C4-2B (cell line): ENCODE results near the gene CUX1.

Experiments used
- H3K27ac ChIP-seq: fragments of 450-650 bp; 2 replicates; pipeline ENCODE4 v1.5.1; 2017
- ZFX ChIP-seq: fragments of 450-650 bp; IDR thresholded peaks from 2 replicates; pipeline ENCODE4 v1.6.1; 2017
- TF ChIP-seq, protein P1 (sequence below): fragments of 450-650 bp; conservative IDR thresholded peaks from 2 replicates; pipeline ENCODE4 v1.5.1; 2017; ENCODE audit warnings: mild to moderate bottlenecking

The CUX1 gene

DNA sequence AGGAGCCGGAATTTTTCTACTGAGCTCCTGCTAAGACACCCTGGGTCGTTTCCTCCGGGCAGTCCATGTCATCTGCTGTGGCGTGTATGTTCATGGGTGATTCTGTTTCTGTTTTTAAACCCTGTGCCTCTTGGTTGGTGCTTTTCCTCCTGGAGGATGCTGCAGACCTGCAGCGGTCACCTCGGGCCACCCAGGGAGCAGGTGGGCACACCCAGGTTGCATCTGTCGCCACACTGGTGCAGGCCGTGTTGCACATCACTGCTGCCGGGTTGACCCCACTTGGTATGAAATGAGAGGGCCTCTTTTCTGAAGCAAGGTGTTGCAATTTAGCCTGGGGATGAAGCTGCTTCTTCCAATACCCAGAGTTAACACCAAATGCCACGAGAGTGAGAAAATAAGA, 127.2 kb downstream of the CUX1 start:
- no peak for TF ChIP-seq ZFX
- TF ChIP-seq, protein P1, sequence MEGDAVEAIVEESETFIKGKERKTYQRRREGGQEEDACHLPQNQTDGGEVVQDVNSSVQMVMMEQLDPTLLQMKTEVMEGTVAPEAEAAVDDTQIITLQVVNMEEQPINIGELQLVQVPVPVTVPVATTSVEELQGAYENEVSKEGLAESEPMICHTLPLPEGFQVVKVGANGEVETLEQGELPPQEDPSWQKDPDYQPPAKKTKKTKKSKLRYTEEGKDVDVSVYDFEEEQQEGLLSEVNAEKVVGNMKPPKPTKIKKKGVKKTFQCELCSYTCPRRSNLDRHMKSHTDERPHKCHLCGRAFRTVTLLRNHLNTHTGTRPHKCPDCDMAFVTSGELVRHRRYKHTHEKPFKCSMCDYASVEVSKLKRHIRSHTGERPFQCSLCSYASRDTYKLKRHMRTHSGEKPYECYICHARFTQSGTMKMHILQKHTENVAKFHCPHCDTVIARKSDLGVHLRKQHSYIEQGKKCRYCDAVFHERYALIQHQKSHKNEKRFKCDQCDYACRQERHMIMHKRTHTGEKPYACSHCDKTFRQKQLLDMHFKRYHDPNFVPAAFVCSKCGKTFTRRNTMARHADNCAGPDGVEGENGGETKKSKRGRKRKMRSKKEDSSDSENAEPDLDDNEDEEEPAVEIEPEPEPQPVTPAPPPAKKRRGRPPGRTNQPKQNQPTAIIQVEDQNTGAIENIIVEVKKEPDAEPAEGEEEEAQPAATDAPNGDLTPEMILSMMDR: no peak

DNA sequence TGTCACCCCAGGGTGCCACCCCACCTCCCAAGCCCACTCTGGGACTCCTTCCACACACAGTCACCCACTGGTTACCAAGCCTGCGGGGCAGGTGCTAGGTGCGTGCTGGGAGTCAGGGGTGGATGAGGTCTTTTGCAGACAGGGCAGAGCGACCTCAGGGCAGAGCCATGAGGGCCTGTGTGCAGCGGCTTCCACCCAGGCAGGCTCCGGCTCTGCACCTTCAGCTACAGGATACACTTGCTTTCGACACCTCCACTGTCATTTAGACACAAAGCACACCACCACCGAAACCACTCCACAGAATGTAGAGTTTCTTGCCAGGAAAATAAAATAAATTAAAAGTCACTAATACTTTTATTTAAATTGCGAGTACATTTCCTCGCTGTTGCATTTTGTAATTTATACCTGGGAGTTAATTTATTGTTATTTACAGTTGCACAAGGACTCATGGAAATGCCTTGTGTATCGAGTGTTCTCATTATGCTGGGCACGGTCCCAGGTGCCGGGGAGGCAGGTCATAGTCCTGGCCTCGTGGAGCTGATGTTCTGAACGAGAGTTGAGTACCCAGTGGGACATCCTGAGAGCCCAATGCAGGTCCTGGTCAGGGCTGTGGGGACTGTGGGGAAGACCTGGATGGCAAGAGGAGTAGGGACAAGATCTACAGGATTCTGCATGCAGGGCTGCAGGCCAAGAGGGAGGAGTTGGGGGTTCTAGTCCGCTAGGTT, 127.8 kb downstream of the CUX1 start:
- no peak overlapping the region for H3K27ac ChIP-seq
- TF ChIP-seq ZFX: no peak
- TF ChIP-seq, protein P1: no peak

More for the DNA sequence above, 127.2 kb downstream of the CUX1 start:
- H3K27ac ChIP-seq: no peak overlapping the region

DNA sequence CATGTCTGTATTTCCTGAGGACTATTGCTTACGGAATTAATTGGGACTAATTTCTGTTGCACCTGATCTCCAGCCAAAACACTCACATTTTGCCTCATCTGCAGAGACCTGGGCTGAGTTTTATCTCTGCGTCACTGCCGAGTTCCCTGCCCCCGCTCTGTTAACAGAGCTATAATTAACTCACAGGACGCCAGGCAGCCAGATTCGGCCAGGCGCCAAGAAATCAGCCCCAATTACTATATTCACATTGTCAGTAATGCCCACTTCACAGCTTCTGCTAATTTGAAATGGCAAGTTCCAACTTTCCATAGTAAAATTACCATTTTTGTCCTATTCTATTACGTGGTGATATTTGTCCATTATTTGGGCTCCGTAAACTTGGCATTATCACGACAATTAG, 130.5 kb downstream of the CUX1 start:
- H3K27ac ChIP-seq: no peak overlapping the region
- TF ChIP-seq ZFX: no peak
- TF ChIP-seq, protein P1: no peak

DNA sequence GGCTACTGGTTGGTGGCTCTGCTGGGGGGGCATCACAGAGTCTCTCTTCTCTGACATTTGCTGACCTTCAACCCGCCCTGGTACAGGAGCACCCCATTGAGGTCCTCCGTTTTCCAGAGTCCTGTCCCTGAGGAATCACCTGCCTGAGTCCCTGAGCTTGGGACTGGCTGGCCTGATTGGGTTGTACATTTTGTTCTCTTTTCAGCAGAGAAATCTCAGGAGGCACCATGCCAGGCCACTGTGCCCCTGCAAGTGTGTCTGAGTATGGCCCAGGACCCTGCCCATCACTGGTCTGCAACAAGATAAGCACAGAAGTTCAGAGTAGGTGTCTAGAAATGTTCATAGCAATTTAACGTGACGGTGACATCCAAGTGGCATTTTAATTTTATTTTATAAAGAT, 131.2 kb downstream of the CUX1 start:
- TF ChIP-seq, protein P1: no peak
- H3K27ac ChIP-seq: no peak overlapping the region

DNA sequence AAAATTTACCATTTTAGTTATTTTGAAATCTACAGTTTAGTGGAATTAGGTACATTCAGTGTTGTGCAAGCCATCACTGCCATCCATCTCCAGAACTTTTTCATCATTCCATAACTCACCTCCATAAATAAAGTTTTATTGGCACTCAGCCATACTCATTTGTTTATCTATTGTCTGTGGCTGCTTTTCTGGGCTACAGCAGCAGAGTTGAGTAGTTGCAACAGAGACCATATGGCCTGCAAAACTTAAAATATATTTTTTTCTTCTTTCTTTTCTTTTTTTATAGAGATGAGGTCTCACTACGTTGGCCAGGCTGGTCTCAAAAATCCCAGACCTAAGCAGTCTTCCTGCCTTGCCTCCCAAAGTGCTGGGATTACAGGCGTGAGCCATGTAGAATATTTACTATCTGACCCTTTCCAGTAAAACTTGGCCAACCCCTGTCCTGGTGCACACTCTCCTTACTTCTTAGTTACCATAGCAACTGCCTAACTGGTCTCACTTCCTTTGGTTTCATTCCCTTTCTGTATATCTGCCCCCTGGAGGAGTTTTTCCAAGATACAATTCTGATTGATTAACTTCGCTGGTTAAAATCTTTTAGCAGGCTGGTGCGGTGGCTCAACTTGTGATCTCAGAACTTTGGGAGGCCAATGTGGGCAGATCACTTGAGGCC, 133.2 kb downstream of the CUX1 start:
- no peak overlapping the region for H3K27ac ChIP-seq

DNA sequence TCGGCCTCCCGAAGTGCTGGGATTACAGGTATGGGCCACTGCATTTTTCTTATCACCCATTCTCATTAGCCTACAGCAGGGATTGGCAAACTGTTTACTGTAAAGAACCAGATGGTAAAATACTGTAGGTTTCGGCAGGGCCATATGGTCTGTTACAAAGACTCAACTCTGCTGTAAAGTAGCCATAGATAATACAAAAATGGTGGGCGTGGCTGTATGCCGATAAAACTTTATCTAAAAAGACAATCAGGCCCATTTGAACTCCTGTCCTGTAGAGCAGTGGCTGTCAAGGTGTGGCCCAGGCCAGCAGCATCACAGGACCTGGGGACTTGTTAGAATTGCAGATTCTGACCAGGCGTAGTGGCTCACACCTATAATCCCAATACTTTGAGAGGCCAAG, 134.3 kb downstream of the CUX1 start:
- H3K27ac ChIP-seq: no peak overlapping the region
- TF ChIP-seq ZFX: no peak
- TF ChIP-seq, protein P1: no peak

More for the DNA sequence above, 133.2 kb downstream of the CUX1 start:
- no peak for TF ChIP-seq ZFX
- TF ChIP-seq, protein P1: no peak

DNA sequence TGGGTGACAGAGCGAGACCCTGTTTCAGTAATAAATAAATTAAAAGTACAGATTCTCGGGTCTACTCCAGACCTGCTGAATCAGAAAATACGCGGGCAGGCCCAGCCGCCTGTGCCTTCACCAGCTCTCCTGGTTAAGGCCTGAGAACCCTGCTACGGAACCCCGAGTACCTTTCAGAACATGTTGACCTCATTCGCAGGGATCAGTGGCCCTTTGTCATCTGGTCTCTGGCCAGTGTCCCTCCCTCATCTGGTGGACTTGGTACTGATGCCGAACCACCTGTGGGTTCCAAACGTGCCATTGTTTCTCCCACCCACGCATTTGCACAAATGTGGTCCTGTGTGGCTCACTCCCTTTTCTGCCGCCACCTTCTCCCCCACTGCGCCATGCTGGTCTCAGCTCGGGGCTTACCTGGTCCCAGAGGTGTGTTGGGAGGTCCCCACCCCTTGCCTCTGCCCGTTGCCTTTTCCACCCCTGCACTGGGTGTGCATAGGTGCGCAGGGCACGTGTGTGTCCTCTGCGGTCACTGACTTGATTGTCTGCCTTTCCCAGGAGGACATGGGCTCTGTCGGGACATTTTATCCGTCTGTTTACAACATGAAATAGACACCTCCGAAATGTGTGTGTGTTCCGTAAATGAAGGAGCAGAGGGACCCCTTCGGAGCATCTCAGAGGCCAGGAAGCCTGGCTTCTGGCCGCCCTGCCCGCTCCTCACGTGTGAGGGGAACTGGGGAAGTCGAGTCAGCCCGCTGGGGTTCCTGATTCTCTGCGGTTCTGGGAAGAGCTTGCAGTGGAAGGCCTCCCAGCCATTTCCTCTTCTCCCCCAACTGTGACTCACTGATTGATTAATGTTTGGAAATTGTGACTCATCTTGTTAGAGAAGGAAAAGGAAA, 135.2 kb downstream of the CUX1 start:
- TF ChIP-seq, protein P1: no peak
- no peak for TF ChIP-seq ZFX
- H3K27ac ChIP-seq: no peak overlapping the region
